Esophagus (tissue), 2 donors: ENCODE measurements around the gene MAP2. TPM values are rescaled to one million over a fixed set of nuclear protein-coding genes. Genes with fewer than 3 reads are reported as not detected.

Source experiments
- H3K27ac ChIP-seq, 2 donors: one replicate each; pipeline ENCODE4 v1.5.1; 2013; ENCODE audit warnings: low read depth in 2 of 2, mild to moderate bottlenecking in 2 of 2, inconsistent platforms in 1 of 2, low read length in 1 of 2, moderate library complexity in 1 of 2
- H3K27me3 ChIP-seq, 2 donors: one replicate each; pipeline ENCODE4 v1.6.1; 2013; ENCODE audit warnings: low read length in 2 of 2, control low read depth in 1 of 2, mild to moderate bottlenecking in 1 of 2; ENCODE audit not compliant: insufficient read depth in 2 of 2, control insufficient read depth in 1 of 2
- H3K36me3 ChIP-seq, 2 donors: one replicate each; pipeline ENCODE4 v1.6.1; 2013; ENCODE audit warnings: low read length in 1 of 2; ENCODE audit not compliant: control insufficient read depth in 2 of 2, insufficient read depth in 2 of 2
- H3K4me1 ChIP-seq, 2 donors: one replicate each; pipeline ENCODE4 v1.6.1; 2013; ENCODE audit warnings: low read length in 1 of 2; ENCODE audit not compliant: control insufficient read depth in 2 of 2, insufficient read depth in 2 of 2
- H3K4me3 ChIP-seq, 2 donors: one replicate each; pipeline ENCODE4 v1.5.1; 2013; ENCODE audit warnings: low read length in 2 of 2, mild to moderate bottlenecking in 2 of 2, low read depth in 1 of 2, moderate library complexity in 1 of 2
- H3K9me3 ChIP-seq, 2 donors: one replicate each; pipeline ENCODE4 v1.6.1; 2013; ENCODE audit warnings: mild to moderate bottlenecking in 2 of 2, low read depth in 1 of 2, low read length in 1 of 2, moderate library complexity in 1 of 2; ENCODE audit not compliant: control insufficient read depth in 2 of 2, insufficient read depth in 1 of 2
- WGBS, 2 donors: extraction: QIAGEN DNeasy Blood & Tissue Kit; methylation state at CpG; one replicate each; pipeline ENCODE4 v1.1.7; 2013; 5-methylcytosine and 5-hydroxymethylcytosine counted together
- polyA plus RNA-seq, 2 donors: library from polyadenylated mRNA; stranded (reverse); fragments of 200-250 nt; gene quantifications; one replicate each; pipeline ENCODE4 v1.2.3, GENCODE V29; 2013
- donor health status: healthy with polysubstance abuse.
- donor health status: Bipolar disorder and iron deficiency.

MAP2 gene
- polyA plus RNA-seq, 2 donors, result 4.4 to 5.2 TPM

- no peaks in the 10 kb centered on the region for H3K36me3 ChIP-seq
- H3K4me3 ChIP-seq, result no peak overlapping the region
- H3K9me3 ChIP-seq, result no peaks in the 10 kb centered on the region
- no peaks in the 10 kb centered on the region for H3K27me3 ChIP-seq
- H3K4me1 ChIP-seq, result no peaks in the 10 kb centered on the region
- WGBS, 2 donors, result 70 to 78% methylated on average over 4 of the region's 4 CpGs
- no peak overlapping the region for H3K27ac ChIP-seq
These were observed 153.8 kb downstream of the MAP2 start for GRCh38 chr2:209577376-209578357.

- no peaks in the 10 kb centered on the region for H3K36me3 ChIP-seq
- 69 to 79% methylated on average over 3 of the region's 3 CpGs for WGBS, 2 donors
- H3K4me3 ChIP-seq, result no peak overlapping the region
- H3K9me3 ChIP-seq, result no peaks in the 10 kb centered on the region
- H3K4me1 ChIP-seq, result no peaks in the 10 kb centered on the region
- H3K27me3 ChIP-seq, result no peaks in the 10 kb centered on the region
- no peak overlapping the region for H3K27ac ChIP-seq
These were observed 154.7 kb downstream of the MAP2 start for GRCh38 chr2:209578394-209579001.

- Histone ChIP-seq H3K4me3 (no peak overlapping the region), H3K36me3 (no peaks in the 10 kb centered on the region), H3K27ac (no peak overlapping the region), H3K27me3 (no peaks in the 10 kb centered on the region), H3K9me3 (no peaks in the 10 kb centered on the region), H3K4me1 (no peaks in the 10 kb centered on the region)
- WGBS, 2 donors, result 59 to 66% methylated on average over 17 of the region's 17 CpGs
These were observed 155.4 kb downstream of the MAP2 start for GRCh38 chr2:209579230-209579749.

- Histone ChIP-seq H3K4me3 (no peak overlapping the region), H3K9me3 (no peaks in the 10 kb centered on the region), H3K36me3 (no peaks in the 10 kb centered on the region), H3K4me1 (no peaks in the 10 kb centered on the region), H3K27me3 (no peaks in the 10 kb centered on the region), H3K27ac (no peak overlapping the region)
- 75 to 83% methylated on average over 1 of the region's 1 CpG for WGBS, 2 donors
These were observed 157.2 kb downstream of the MAP2 start for GRCh38 chr2:209581040-209581439.

GRCh38 chr2:209582281-209582680 is 158.4 kb downstream of the MAP2 start:
- H3K4me1 ChIP-seq, result no peaks in the 10 kb centered on the region
- H3K4me3 ChIP-seq, result no peak overlapping the region
- no peaks in the 10 kb centered on the region for H3K9me3 ChIP-seq
- no peaks in the 10 kb centered on the region for H3K36me3 ChIP-seq
- H3K27me3 ChIP-seq, result no peaks in the 10 kb centered on the region
- no peak overlapping the region for H3K27ac ChIP-seq
- WGBS, 2 donors, result 77 to 80% methylated on average over 3 of the region's 3 CpGs

- no peak overlapping the region for H3K4me3 ChIP-seq
- H3K9me3 ChIP-seq, result no peaks in the 10 kb centered on the region
- no peaks in the 10 kb centered on the region for H3K36me3 ChIP-seq
- no peaks in the 10 kb centered on the region for H3K4me1 ChIP-seq
- no peaks in the 10 kb centered on the region for H3K27me3 ChIP-seq
- no peak overlapping the region for H3K27ac ChIP-seq
These were observed 160.6 kb downstream of the MAP2 start for GRCh38 chr2:209584472-209584871.

- 80% methylated on average over 5 of the region's 5 CpGs for WGBS, 2 donors
- Histone ChIP-seq H3K4me3 (no peak overlapping the region), H3K27ac (no peak overlapping the region), H3K4me1 (no peaks in the 10 kb centered on the region), H3K9me3 (no peaks in the 10 kb centered on the region), H3K27me3 (no peaks in the 10 kb centered on the region), H3K36me3 (no peaks in the 10 kb centered on the region)
These were observed 161.1 kb downstream of the MAP2 start for GRCh38 chr2:209584915-209585314.

GRCh38 chr2:209591021-209591420 is 167.2 kb downstream of the MAP2 start:
- no peaks in the 10 kb centered on the region for H3K36me3 ChIP-seq
- H3K27me3 ChIP-seq, result no peaks in the 10 kb centered on the region
- no peaks in the 10 kb centered on the region for H3K4me1 ChIP-seq
- H3K9me3 ChIP-seq, result no peaks in the 10 kb centered on the region
- WGBS, 2 donors, result 71% methylated on average over 2 of the region's 2 CpGs
- no peak overlapping the region for H3K4me3 ChIP-seq
- no peak overlapping the region for H3K27ac ChIP-seq

GRCh38 chr2:209592106-209592505 is 168.3 kb downstream of the MAP2 start:
- Histone ChIP-seq H3K9me3 (no peaks in the 10 kb centered on the region), H3K4me1 (no peaks in the 10 kb centered on the region), H3K36me3 (no peaks in the 10 kb centered on the region), H3K27ac (no peak overlapping the region), H3K27me3 (no peaks in the 10 kb centered on the region), H3K4me3 (no peak overlapping the region)
- WGBS, 2 donors, result 51 to 54% methylated on average over 3 of the region's 3 CpGs
